B cell (primary cell): ENCODE data around the gene ATR. TPM values are rescaled to one million over a fixed set of nuclear protein-coding genes. Genes with fewer than 3 reads are reported as not detected.

Experiments
- polyA plus RNA-seq: library from polyadenylated mRNA; depleted of rRNA; stranded (reverse); fragments of >200 nt; gene quantifications from 2 replicates; pipeline ENCODE4 v1.2.3, GENCODE V29; 2012
- small RNA-seq: library from RNA; depleted of rRNA; stranded (forward); fragments of <200 nt; gene quantifications from one replicate; pipeline ENCODE3, GENCODE V24; 2012; ENCODE audit warnings: low replicate concordance, low read depth; ENCODE audit not compliant: insufficient read length
- total RNA-seq, 2 donors: library from RNA; stranded (reverse); fragments of 120-200 nt in 1 of 2; gene quantifications; 1 replicate in 1 of 2; 2 replicates in 1 of 2; pipeline versions ENCODE4 v1.2.3 to v1.2.4, GENCODE V29; 2013 to 2022

The ATR gene
- total and polyA plus RNA-seq, 2 donors (not counting 1 experiment from before 2014, with no cell fraction given) = 17.1 to 46.7 TPM

Small RNA genes lying within 50 kb of the gene (small RNA-seq; reads per million reads assigned to genes)
- gene RNA5SP143 = not detected
- gene RNU1-100P = not detected
- gene RNU6-1294P = not detected

Other genes starting within 250 kb of the ATR start
- gene XRN1, start 130.7 kb downstream of the ATR start, total RNA-seq = 78.6 and 91.8 TPM in 2 replicates
- gene XRN1, start 130.7 kb downstream of the ATR start, polyA plus RNA-seq = 6.3 and 11.4 TPM in 2 replicates
- gene PLS1, start 17.7 kb upstream of the ATR start, total RNA-seq = 0.73 and 0.74 TPM in 2 replicates
- gene PLS1, start 17.7 kb upstream of the ATR start, polyA plus RNA-seq = 0.13 TPM in 2 replicates
- 3.3 and 3.8 TPM in 2 replicates for gene TRPC1, start 145.3 kb upstream of the ATR start, total RNA-seq
- gene TRPC1, start 145.3 kb upstream of the ATR start, polyA plus RNA-seq = 0.85 and 2.0 TPM in 2 replicates